SK-N-SH treated with all-trans-retinoic acid at 6 μM for 48 hours (cell line): Measurements from ENCODE around the gene EXD3.

Experiments
- ATAC-seq: fragments of 200-7000 bp; cut with Tn5 transposase; 3 replicates; pipeline ENCODE4 v1.9.1; 2020; ENCODE audit warnings: mild to moderate bottlenecking, moderate library complexity
- ARNTL ChIP-seq: fragments of 450-650 bp; formaldehyde crosslinking; IDR thresholded peaks from 2 replicates; pipeline ENCODE4 v1.5.0; 2020; ENCODE audit warnings: low read depth, mild to moderate bottlenecking, moderate library complexity, borderline replicate concordance
- BACH2 ChIP-seq: fragments of 250-450 bp; sonication (Bioruptor Pico); IDR thresholded peaks from 2 replicates; pipeline ENCODE4 v1.9.0; 2021; ENCODE audit warnings: mild to moderate bottlenecking, borderline replicate concordance
- CSDC2 ChIP-seq: fragments of 250-450 bp; sonication (Bioruptor Pico); IDR thresholded peaks from 2 replicates; pipeline ENCODE4 v1.5.0; 2020; ENCODE audit warnings: mild to moderate bottlenecking, moderate library complexity
- ESRRG ChIP-seq: fragments of 250-450 bp; sonication (Bioruptor Pico); IDR thresholded peaks from 2 replicates; pipeline ENCODE4 v1.6.1; 2021; ENCODE audit warnings: mild to moderate bottlenecking
- GLIS3 ChIP-seq: fragments of 250-450 bp; sonication (Bioruptor Pico); IDR thresholded peaks from 2 replicates; pipeline ENCODE4 v1.5.0; 2020; ENCODE audit warnings: mild to moderate bottlenecking, moderate library complexity
- ISL1 ChIP-seq: fragments of 250-450 bp; sonication (Bioruptor Pico); IDR thresholded peaks from 2 replicates; pipeline ENCODE4 v2.1.2; 2022; ENCODE audit warnings: mild to moderate bottlenecking, moderate library complexity
- OSR1 ChIP-seq: fragments of 250-450 bp; sonication (Bioruptor Pico); IDR thresholded peaks from 2 replicates; pipeline ENCODE4 v1.8.0; 2022; ENCODE audit warnings: moderate library complexity, mild to moderate bottlenecking, inconsistent platforms
- PPARA ChIP-seq: fragments of 250-450 bp; sonication (Bioruptor Pico); IDR thresholded peaks from 2 replicates; pipeline ENCODE4 v1.5.0; 2020; ENCODE audit warnings: mild to moderate bottlenecking, borderline replicate concordance
- RARB ChIP-seq: fragments of 250-450 bp; sonication (Bioruptor Pico); IDR thresholded peaks from 2 replicates; pipeline ENCODE4 v1.8.0; 2021; ENCODE audit warnings: mild to moderate bottlenecking, moderate library complexity
- TCF4 ChIP-seq: fragments of 250-450 bp; sonication (Bioruptor Pico); IDR thresholded peaks from 2 replicates; pipeline ENCODE4 v1.8.0; 2021; ENCODE audit warnings: mild to moderate bottlenecking, moderate library complexity, borderline replicate concordance
- TOX ChIP-seq: fragments of 250-450 bp; sonication (Bioruptor Pico); IDR thresholded peaks from 2 replicates; pipeline ENCODE4 v1.8.0; 2021; ENCODE audit warnings: mild to moderate bottlenecking, moderate library complexity, borderline replicate concordance
- ZC3H10 ChIP-seq: fragments of 250-450 bp; sonication (Bioruptor Pico); IDR thresholded peaks from 2 replicates; pipeline ENCODE4 v1.5.1; 2021; ENCODE audit warnings: mild to moderate bottlenecking, moderate library complexity
- ZFP3 ChIP-seq: fragments of 250-450 bp; sonication (Bioruptor Pico); IDR thresholded peaks from 2 replicates; pipeline ENCODE4 v1.5.0; 2020; ENCODE audit warnings: mild to moderate bottlenecking, moderate library complexity
- ZNF565 ChIP-seq: fragments of 450-650 bp; formaldehyde crosslinking; conservative IDR thresholded peaks from 2 replicates; pipeline ENCODE4 v1.5.0; 2020; ENCODE audit warnings: low read depth, mild to moderate bottlenecking, moderate library complexity
- ZNF70 ChIP-seq: fragments of 450-650 bp; formaldehyde crosslinking; IDR thresholded peaks from 2 replicates; pipeline ENCODE4 v1.5.0; 2020; ENCODE audit warnings: mild to moderate bottlenecking, moderate library complexity
- ZNF8 ChIP-seq: fragments of 450-650 bp; formaldehyde crosslinking; IDR thresholded peaks from 2 replicates; pipeline ENCODE4 v1.5.0; 2020; ENCODE audit warnings: mild to moderate bottlenecking, moderate library complexity
- TF ChIP-seq, protein P1 (sequence below): fragments of 250-450 bp; sonication (Bioruptor Pico); IDR thresholded peaks from 2 replicates; pipeline ENCODE4 v1.5.0; 2020; ENCODE audit warnings: mild to moderate bottlenecking, moderate library complexity
- TF ChIP-seq, protein P2 (sequence below): fragments of 250-450 bp; sonication (Bioruptor Pico); IDR thresholded peaks from 2 replicates; pipeline ENCODE4 v1.5.1; 2021; ENCODE audit warnings: mild to moderate bottlenecking, moderate library complexity
- TF ChIP-seq, protein P3 (sequence below): fragments of 250-450 bp; sonication (Bioruptor Pico); IDR thresholded peaks from 2 replicates; pipeline ENCODE4 v1.8.0; 2020; ENCODE audit warnings: mild to moderate bottlenecking, moderate library complexity, borderline replicate concordance
- TF ChIP-seq, protein P4 (sequence below): fragments of 250-450 bp; sonication (Bioruptor Pico); IDR thresholded peaks from 2 replicates; pipeline ENCODE4 v1.8.0; 2021; ENCODE audit warnings: low read depth, mild to moderate bottlenecking, moderate library complexity, borderline replicate concordance

The EXD3 gene

DNA sequence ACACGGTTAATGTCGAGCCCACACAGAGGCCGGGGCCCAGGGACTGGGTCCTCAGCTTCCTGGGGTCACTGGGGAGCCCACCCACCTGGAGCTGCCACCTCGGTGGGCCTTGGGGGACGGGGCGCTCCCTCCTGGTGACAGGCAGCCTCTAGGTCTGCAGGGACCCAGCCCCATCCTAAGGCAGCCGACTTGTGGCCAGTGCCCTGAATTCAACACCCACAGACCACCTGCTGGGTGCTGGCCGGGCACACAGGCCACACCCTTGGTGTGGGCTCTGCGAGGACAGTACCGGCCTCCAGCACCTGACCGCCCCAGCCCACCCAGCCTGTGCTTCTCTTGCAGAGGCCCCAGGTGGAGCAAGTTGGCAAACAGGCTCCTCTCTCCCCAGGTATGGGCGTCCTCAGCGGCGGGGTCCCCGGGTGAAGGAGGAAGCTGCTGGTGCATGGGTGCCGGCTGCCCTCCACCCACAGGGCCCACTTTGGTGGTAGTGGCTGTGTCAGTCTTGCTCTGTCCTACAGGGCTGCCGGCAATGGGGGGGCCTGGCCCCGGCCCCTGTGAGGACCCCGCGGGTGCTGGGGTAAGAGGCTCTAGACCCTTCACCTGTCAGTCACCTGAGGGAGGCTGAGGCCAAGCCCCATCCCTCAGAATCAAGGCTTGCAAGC lies 9.9 kb upstream of the EXD3 start:
- no peak for ATAC-seq
- TF ChIP-seq, protein P1, sequence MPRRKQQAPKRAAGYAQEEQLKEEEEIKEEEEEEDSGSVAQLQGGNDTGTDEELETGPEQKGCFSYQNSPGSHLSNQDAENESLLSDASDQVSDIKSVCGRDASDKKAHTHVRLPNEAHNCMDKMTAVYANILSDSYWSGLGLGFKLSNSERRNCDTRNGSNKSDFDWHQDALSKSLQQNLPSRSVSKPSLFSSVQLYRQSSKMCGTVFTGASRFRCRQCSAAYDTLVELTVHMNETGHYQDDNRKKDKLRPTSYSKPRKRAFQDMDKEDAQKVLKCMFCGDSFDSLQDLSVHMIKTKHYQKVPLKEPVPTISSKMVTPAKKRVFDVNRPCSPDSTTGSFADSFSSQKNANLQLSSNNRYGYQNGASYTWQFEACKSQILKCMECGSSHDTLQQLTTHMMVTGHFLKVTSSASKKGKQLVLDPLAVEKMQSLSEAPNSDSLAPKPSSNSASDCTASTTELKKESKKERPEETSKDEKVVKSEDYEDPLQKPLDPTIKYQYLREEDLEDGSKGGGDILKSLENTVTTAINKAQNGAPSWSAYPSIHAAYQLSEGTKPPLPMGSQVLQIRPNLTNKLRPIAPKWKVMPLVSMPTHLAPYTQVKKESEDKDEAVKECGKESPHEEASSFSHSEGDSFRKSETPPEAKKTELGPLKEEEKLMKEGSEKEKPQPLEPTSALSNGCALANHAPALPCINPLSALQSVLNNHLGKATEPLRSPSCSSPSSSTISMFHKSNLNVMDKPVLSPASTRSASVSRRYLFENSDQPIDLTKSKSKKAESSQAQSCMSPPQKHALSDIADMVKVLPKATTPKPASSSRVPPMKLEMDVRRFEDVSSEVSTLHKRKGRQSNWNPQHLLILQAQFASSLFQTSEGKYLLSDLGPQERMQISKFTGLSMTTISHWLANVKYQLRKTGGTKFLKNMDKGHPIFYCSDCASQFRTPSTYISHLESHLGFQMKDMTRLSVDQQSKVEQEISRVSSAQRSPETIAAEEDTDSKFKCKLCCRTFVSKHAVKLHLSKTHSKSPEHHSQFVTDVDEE (CRISPR knock-in tag) = no peak
- no peak for TF ChIP-seq TCF4 (CRISPR knock-in tag)
- TF ChIP-seq, protein P2, sequence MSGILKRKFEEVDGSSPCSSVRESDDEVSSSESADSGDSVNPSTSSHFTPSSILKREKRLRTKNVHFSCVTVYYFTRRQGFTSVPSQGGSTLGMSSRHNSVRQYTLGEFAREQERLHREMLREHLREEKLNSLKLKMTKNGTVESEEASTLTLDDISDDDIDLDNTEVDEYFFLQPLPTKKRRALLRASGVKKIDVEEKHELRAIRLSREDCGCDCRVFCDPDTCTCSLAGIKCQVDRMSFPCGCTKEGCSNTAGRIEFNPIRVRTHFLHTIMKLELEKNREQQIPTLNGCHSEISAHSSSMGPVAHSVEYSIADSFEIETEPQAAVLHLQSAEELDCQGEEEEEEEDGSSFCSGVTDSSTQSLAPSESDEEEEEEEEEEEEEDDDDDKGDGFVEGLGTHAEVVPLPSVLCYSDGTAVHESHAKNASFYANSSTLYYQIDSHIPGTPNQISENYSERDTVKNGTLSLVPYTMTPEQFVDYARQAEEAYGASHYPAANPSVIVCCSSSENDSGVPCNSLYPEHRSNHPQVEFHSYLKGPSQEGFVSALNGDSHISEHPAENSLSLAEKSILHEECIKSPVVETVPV (CRISPR knock-in tag) = no peak
- no peak for TF ChIP-seq ZNF70 (CRISPR knock-in tag)
- TF ChIP-seq RARB (CRISPR knock-in tag) = no peak
- no peak for TF ChIP-seq ISL1 (CRISPR knock-in tag)
- no peak for TF ChIP-seq ZNF8 (CRISPR knock-in tag)
- TF ChIP-seq ZNF565 = no peak
- no peak for TF ChIP-seq ZC3H10
- TF ChIP-seq ESRRG (CRISPR knock-in tag) = no peak
- TF ChIP-seq BACH2 (CRISPR knock-in tag) = no peak
- TF ChIP-seq TOX = no peak
- TF ChIP-seq CSDC2 (CRISPR knock-in tag) = no peak
- no peak for TF ChIP-seq OSR1
- no peak for TF ChIP-seq ARNTL
- no peak for TF ChIP-seq ZFP3 (CRISPR knock-in tag)
- TF ChIP-seq, protein P3, sequence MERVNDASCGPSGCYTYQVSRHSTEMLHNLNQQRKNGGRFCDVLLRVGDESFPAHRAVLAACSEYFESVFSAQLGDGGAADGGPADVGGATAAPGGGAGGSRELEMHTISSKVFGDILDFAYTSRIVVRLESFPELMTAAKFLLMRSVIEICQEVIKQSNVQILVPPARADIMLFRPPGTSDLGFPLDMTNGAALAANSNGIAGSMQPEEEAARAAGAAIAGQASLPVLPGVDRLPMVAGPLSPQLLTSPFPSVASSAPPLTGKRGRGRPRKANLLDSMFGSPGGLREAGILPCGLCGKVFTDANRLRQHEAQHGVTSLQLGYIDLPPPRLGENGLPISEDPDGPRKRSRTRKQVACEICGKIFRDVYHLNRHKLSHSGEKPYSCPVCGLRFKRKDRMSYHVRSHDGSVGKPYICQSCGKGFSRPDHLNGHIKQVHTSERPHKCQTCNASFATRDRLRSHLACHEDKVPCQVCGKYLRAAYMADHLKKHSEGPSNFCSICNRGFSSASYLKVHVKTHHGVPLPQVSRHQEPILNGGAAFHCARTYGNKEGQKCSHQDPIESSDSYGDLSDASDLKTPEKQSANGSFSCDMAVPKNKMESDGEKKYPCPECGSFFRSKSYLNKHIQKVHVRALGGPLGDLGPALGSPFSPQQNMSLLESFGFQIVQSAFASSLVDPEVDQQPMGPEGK = no peak
- TF ChIP-seq, all 23 proteins: peak for 0

DNA sequence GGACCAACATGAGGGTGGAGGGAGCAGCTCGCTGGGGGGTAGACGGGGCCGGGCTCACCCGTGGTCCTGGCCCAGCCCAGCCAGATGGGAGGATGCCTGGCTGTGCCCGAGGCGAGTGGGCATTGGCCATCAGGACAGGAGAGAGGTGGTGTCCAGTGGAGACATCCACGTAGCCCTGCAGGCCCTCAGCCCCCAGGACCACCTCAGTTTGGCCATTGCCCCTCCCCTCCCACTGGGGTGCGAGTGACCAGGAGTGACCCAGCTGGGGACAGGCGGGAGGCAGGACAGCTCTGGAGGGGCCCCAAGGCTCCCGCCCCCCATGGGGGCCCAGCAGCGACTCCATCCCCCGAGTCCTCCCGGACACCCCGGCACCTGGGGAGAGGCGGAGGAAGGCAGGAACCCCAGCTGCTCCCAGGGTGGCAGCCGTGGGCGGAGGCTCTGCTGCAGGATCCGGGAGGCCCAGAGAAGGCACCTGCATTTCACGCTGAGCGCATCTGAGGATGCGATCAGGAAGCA lies 8.5 kb upstream of the EXD3 start:
- no peak for TF ChIP-seq GLIS3 (CRISPR knock-in tag)
- ATAC-seq = no peak

DNA sequence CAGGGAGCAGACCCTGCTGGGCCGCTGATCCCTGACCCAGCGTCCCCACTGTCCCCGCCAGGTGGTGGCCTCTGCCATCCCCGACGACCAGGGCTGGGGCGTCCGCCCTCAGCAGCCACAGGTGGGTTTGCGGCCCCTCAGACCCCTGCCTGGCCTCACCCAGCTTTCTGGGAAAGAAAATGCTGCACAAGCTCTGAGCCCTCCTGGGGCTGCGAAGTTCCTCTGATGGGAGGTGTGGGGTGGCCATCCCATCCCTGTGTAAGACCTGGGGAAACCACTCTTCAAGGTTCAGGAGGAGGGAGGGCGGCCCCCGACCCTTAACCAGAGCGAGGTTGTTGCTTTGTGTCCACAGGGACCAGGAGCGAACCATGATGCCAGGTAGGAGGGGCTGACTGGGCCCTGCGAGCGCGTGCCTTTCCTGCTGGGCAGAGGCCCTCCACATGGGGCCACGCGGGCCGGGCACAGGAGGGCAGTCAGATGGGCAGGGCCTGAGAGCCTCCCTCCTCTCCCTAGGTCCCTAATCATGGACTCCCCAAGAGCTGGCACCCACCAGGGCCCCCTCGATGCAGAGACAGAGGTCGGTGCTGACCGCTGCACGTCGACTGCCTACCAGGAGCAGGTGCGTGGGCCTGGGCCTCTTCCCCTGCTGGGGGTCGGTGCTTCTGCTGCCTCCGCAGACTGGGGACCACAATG lies 7.9 kb upstream of the EXD3 start:
- TF ChIP-seq, protein P4, sequence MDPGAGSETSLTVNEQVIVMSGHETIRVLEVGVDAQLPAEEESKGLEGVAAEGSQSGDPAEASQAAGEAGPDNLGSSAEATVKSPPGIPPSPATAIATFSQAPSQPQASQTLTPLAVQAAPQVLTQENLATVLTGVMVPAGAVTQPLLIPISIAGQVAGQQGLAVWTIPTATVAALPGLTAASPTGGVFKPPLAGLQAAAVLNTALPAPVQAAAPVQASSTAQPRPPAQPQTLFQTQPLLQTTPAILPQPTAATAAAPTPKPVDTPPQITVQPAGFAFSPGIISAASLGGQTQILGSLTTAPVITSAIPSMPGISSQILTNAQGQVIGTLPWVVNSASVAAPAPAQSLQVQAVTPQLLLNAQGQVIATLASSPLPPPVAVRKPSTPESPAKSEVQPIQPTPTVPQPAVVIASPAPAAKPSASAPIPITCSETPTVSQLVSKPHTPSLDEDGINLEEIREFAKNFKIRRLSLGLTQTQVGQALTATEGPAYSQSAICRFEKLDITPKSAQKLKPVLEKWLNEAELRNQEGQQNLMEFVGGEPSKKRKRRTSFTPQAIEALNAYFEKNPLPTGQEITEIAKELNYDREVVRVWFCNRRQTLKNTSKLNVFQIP (CRISPR knock-in tag) = no peak
- TF ChIP-seq ZC3H10 (no peak), BACH2 (CRISPR knock-in tag) (no peak), TOX (no peak), OSR1 (no peak), ZNF70 (CRISPR knock-in tag) (no peak), GLIS3 (CRISPR knock-in tag) (no peak), PPARA (CRISPR knock-in tag) (no peak), CSDC2 (CRISPR knock-in tag) (no peak), TCF4 (CRISPR knock-in tag) (no peak), RARB (CRISPR knock-in tag) (no peak), ISL1 (CRISPR knock-in tag) (no peak)
- TF ChIP-seq, protein P1 (CRISPR knock-in tag) = no peak
- ATAC-seq = no peak
